GM21390 (cell line): Measurements from ENCODE around the gene LYVE1.

ENCODE experiments used
- ATAC-seq: cut with Tn5 transposase; IDR thresholded peaks from one replicate; pipeline ENCODE4 v1.9.1; 2021; ENCODE audit not compliant: unreplicated experiment

LYVE1 gene

DNA sequence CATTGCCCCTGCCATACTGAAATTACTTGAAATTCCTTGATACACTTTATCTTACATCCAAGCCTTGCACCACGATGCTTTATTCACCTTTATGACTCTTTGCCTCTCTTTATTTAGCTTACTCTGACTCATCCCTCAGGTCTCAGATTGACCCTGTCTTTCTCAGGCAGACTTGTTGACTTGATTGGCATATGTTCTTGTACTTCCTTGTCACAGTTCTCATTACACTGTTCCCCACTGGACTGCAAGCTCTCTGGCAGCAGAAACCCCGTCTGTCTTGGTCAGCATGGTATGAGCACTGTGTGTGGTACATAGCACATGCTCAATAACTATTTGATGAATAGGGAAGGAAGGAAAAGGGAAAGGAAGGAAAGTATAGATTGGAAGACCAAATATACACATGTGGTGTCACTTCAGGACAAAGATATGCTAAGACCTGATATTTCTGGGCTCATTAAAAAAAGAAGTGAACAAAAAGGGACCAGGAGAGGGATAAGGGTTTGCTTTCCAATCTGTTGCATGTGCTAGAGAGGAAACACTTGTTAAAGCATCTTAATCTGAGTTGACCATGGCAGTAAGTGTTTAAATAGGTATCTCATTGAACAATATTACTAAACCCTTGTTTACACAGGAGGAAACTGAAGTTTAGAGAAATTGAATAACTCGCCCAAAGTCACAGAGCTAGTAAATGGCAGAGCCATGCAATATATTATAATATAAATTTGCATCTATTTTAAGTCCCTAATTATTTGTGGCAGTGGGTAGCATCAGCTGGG is 7.2 kb downstream of the LYVE1 start:
- no peak for ATAC-seq

DNA sequence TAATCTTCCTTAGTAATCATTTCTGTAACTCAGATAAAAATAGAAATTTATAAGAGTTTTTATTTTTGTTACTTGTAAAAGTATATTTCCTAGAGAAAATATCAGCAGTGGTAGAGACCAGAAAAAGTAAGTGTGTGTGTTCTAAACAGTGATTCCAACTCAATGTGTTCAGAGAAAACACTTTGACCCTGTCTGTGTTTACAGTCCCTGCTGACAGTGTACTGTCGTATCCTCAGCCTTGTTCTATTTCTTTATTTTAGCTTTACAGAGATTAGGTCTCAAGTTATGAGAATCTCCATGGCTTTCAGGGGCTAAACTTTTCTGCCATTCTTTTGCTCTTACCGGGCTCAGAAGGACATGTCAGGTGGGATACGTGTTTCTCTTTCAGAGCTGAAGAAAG is 10.2 kb downstream of the LYVE1 start:
- no peak for ATAC-seq

DNA sequence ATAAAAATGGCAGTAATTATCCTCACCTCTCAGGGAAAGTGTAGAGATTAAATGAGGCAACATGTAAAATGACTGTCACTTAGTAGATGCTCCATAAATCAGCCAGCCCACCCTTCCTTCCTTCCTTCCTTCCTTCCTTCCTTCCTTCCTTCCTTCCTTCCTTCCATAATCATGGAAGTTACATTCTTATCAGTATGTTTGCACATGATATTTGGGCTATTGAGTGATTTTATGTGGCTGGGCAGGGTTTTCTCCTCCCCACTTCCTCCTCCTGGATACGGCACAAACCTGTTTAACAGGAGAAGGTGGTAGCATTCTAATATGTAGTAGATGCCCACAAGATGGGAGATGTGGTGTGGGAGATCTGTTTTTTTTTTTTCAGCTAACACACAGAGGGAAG is 11.9 kb downstream of the LYVE1 start:
- ATAC-seq: no peak

DNA sequence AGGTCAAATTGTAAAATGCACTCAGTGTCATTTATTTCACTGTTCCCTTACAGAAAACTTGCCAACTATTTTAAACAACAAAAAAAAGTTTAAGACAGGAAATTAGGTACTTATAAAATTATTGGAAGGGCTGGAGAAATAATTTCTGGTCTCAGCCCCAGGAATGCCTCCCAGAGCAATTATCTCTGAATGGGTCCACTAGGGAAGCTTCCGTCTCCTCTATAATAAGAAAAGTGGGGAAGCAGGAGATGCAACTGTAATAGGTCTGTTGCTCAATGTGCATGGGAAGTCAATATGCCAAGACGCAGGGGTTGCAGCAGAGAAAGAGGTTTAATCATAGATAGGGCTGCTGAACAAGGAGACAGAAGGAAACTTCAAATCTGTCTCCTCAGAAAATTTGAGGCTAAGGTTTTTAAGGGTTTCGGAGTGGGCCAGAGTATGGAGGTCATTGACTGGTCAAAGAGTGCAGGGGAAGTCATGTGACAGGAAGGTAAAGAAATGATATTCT is 16.6 kb downstream of the LYVE1 start:
- no peak for ATAC-seq

DNA sequence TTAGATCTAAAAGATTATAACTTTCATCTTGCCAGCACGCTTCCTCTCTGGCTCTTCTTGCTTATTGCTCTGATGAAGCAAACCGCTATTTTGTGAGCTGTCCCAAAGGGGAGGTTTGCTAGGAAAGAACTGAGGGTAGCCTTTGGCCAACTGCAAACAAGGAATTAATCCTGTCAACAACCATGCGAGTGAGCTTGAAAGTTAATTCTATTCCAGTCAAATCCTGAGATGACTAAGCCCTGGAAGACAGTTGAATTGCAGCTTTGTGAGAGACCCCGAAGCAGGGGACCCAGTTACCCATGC is 17.2 kb downstream of the LYVE1 start:
- no peak for ATAC-seq

DNA sequence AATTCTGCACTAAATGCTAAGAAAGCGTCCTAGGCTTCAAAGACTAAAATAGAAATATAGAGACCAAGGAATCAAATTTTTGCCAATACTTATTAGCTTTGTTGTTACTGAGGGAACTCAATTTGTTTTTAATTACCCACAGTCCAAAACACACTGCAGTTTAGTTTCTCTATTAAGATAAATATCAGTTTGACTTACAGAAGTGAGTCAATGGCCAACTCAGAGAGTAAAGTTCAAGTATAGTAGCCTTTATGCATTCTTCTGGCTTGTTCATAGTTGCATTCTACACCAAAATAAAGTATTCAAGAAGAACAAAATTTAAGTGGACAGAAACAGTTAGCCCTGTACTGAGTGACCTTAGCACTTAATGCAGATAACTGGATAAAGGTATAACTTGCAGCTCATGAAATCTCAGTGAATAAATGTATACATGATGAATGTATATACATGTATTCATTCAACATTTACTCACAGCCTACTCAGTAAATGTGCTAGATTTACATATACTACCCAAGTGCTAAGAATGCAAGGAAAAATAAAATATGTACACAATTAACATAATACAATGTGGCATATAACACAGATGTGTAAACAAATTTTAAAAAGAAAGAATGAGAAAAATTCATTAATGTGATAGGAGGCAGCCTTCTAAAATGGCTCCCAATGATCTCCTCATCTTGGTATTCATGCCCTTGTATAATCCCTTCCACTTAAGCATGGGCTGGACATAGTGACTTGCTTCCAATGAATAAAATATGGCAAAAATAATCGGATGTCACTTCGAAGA is 17.8 kb downstream of the LYVE1 start:
- ATAC-seq: no peak

DNA sequence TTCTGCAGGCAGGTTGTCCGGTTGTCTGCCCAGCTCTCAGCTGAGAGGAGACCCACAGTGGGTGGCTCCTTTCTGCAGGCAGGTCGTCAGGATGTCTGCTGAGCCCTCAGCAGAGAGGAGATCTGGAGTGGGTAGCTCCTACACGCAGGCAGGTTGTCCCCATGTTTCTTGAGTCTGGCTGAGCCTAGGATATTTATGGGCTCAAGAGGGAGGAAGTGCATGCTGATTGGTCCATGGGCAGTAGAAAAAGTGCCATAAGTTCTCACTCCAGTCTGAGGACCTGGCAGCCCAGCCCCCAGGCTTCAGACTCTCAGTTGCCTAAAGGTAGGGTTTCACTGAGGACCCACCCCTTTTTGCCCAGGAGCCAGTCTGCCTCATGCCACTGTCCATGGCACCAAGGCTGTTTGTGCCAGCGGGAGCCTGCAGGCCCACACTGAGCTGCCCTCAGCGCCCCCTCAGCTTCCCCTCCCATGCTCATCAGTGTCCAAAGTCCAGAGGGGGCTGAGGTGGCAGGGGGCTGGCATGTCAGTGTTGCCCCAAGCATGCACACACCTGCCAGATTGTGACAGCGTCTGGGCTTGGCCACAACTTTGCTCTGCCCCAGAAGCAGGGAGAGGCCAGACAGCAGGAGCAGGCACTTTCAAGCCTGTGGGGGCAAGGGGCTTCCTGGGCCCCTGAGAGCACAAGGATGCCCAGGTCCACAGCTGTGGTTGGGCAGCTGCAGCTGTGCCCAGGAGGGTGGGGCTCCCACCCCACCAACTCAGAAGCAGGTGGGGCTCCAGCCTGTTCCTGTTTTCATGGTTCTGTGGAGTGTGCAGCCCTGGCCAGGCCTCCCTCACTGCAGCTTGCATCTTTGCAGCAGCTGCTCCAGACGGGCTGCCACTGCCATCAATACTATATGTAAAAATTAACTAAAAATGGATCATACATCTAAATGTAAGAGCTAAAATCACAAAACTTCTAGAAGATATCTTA is 23.7 kb downstream of the LYVE1 start:
- no peak for ATAC-seq

DNA sequence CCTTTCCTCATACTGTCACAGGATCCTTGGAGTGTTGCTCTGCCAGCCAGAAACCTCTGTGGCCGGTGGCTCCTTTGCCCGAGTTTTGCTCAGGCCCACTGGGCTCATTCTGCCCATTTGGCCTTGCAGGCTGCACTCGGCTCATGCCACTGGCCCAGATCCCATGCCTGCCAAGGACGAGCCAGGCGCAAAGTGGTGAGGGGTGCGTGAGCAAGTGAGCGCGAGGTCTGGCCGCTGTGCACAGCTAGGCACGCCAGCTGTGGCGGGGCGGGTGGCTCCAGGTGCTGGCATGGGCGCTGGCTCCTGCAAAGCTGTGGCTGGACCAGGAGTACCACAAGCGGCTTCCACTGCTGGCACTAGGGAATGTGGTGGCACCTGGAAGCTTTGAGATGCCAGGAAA is 24.7 kb downstream of the LYVE1 start:
- ATAC-seq: no peak

DNA sequence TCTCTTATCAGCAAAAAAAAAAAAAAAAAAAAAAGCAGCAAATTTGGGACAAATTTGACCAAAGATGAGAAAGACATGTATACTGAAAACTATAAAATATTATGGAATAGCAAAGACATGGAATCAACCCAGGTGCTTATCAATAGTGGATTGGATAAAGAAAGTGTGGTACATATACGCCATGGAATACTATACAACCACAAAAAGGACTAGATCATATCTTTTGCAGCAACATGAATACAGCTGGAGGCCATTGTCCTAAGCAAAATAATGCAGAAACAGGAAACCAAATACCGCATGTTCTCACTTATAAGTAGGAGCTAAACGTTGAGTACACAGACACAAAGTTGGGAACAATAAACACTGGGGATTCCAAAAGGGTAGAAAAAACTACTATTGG is 25.7 kb downstream of the LYVE1 start:
- ATAC-seq: no peak

DNA sequence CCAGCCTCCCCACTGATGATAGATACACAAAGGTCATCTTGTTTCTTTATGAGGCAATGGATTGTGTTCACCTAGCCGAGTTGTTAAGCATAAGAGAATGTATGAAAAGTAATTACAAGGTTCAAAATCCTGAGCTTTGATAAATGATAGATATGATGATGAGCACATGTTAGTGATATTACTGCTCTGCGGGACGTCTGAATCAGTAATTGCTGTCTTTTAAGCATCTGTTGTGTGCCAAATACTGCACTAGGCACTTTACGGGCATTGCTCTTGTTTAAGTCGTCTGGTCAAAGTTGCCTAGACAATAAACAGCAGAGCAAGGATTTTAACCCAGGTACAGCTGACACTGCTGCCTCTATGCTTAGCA is 26.9 kb downstream of the LYVE1 start:
- no peak for ATAC-seq

DNA sequence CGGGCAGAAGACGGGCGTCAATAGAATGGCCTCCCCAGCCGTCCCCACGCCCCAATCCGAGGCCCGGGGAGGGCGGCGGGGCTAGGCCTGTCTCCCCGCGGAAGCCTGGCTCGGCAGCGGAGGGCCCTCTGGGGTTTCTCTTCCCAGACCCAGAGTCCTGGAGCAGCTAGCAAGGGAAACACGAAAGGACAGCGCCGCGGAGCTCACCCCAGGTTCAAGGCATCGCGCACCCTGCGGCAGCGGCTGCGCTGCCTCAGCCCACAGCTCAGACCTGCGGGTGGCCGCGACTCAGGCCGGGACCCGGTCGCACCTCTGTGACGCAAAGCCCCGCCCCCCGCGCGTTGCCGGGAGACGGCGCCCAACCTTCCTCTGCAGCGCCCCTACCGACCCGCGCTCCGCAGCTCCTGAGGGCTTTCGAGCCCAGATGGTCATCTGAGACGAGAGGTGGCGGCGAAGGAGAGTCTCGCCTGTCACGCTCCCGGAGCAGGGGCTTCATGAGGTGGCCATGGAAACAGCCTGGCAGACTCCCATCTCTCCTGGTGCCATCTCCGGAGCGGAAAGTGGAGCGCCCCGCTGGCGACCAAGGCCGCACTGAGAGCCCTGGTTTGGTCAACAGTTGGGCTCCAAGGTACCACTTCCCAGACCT is 27.4 kb downstream of the LYVE1 start, which contains the start of gene RNF141:
Gene RNF141 (minus strand): TSS at position 273 of the 646 bp plus-strand sequence. CDS start 7,029 bp downstream, outside the sequence.
- peak; percentile 97 for ATAC-seq

DNA sequence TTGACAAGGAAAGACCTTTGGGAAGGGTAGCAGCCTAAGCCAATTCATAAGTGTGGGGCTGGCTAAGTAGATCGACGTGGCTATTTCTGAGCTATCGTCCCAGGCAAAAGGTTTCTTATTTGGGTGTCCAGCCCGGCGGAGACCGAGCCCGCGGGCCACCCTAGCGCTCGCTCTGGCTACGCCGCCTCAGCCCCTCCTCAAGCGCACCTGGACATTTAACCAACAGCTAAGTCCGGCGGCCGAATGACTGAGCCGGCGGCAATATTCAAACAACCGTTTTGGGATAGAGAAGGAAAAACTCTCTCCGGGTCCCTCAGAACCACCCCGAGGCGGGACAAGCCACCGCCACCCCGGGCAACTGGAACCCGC is 27.9 kb downstream of the LYVE1 start:
- ATAC-seq: peak; percentile 21

DNA sequence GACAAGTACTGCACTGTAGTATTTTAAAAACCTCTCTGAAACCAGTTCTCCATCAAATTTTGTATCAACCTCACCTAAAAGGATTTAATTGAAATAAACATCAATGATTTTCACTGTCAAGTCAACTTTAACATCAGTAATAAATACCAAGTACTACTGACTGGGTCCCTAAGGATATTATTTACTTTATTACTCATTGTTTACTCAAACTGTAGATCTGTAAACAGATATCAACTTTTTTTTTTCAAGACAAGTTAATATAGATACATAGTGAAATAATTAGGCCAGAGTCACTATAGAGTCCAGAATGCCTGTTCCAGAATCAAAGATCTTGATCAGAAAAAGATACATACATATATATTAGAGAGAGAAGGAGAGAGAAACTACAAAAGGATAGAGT is 29.1 kb downstream of the LYVE1 start:
- ATAC-seq: no peak

DNA sequence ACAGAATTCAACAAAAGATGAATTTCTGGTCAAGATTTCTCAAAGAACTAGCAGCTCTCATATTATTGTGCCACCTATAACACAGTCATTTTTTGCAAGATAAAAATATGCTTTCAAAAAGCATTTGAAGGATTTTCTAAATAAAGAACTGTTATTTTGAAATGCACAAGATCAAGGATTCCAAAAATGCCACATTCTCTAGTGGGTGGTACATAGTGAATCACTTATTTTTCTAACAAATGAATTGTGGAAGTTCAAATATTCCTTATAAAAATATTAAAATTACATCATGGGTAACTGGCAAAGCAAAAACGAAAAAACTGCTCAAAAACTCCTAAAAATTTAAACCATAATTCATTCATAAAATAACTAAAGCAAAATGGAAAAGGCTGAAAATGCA is 29.5 kb downstream of the LYVE1 start:
- ATAC-seq: no peak

DNA sequence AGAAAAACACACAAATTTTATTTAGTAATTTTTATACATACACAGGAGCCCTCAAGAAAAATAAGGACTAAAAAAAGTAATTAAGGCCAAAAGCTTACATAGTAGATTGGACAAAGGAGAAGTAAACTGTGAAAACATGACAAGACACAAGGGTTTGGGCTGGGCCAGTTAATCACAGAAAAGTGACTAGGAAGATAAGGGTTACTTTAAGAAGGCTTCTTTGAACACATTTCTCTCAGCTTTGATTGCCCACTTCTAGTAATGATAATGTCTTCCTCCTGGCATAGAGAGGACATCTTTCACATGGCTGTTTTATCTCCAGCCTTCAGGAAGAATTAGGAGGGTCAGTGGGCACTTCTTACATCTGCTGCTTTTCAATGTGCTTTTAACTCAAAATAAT is 30.9 kb downstream of the LYVE1 start:
- no peak for ATAC-seq

DNA sequence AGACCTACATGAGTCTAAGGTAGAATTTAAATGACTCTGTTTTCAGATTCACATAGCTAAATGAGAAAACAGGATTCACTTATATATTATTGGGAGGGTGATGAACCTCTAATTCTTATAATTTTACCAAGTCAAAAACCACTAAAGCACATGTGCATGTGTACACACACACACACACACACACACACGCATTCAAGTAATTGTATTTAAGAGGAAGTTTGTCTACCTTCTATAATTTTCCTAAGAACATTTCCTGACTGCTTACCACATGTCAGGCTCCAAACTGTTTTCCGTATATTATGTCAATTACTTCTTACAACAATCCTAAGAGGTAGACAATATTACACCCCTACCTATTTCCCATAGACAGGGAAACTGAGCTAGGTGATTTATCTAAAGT is 34.1 kb downstream of the LYVE1 start:
- no peak for ATAC-seq

DNA sequence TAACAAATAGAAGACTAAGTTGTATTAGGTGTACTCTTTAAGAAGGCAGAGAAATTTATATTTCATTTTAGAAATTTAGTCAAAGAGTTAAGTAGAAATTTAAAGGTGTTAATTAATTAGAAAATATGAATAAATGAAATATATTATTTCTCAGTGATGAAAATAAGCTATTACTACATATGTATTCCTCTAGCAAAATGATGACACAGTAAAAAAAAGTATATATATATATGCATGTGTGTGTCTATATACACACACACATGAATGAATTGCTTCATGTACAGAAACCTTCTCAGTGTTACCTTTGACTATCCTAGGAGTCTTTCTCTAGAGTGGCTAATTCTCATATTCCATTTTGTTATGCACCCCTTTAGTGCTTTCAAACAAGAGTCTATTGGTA is 35.1 kb downstream of the LYVE1 start:
- no peak for ATAC-seq

DNA sequence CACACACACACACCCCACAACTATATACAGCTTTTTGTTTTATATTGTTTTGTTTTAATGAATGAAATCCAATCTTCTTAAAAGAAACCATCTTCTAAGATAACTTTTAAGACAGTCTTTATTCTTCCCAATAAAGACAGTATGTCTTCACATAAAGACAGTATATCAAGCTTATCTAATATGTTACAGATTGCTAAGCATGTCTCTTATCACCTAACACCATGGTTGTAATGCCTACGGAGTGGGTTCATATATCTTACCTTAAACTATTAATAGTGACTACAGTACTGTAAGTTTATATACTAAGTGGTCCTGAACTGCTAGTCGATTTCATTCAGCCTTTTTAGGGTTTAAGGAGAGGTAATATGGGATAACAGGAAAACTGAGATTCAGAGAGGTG is 35.9 kb downstream of the LYVE1 start:
- no peak for ATAC-seq

DNA sequence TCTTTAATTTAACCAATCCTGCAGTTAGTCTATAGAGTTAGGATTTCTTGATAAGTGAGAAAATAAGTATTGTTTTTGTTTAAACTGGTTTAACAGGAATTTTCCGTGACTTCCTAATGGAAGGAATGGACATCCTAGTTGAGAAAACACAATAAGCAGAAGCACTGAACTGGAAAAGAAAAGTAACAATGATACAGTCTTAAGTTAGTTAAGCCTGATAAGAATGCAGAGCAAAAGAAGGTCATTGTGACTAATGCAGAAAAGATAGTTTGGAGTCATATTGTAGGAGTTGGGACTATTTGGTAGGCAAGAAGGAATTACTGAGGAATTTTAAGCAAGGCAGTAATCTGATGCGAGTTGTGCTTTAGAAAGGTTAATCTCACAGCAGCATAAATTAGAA is 39.2 kb downstream of the LYVE1 start:
- ATAC-seq: no peak

DNA sequence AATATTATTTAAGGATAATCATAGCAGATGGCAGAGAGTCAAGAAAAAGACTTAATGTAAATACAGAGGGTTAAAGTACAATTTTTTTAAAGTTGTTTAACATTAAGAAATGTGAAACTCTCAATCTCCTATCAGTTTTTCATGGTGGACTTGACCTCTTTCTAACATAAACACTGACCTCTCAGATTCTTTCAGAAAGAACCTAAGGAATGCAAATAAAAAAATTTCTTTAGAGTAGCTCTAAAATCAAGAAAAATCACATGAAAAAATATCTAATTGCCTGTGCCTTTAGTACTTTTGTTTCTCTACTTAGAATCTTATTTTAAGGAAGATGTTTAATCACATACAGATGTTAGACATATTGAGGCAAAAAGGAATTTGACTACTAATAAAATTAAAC is 40.3 kb downstream of the LYVE1 start:
- no peak for ATAC-seq
